ENCODE results near the gene SKAP1.
"Not testable (repeated sequence)": the region's sequence is repeated elsewhere in the genome, so short reads cannot be mapped to it uniquely, and the experiment has no call there.

The SKAP1 gene

GRCh38 chr17:48255759-48256158, 174.3 kb downstream of the SKAP1 start:
- H3K4me3 ChIP-seq (replicated peaks; ENCODE audit: low read depth, low read length): no peak overlapping the region
- no peak for DNase-seq (ENCODE audit: extremely low read depth, low read depth)
- no peak for TF ChIP-seq CTCF (IDR thresholded peaks at IDR 0.05; ENCODE audit: low read depth, low read length, missing control alignments)

GRCh38 chr17:48254896-48255295, 175.1 kb downstream of the SKAP1 start:
- H3K4me3 ChIP-seq (replicated peaks; ENCODE audit: low read depth, low read length): no peak overlapping the region
- DNase-seq (ENCODE audit: extremely low read depth, low read depth): no peak
- no peak for TF ChIP-seq CTCF (IDR thresholded peaks at IDR 0.05; ENCODE audit: low read depth, low read length, missing control alignments)

GRCh38 chr17:48253975-48254374, 176.0 kb downstream of the SKAP1 start:
- H3K4me3 ChIP-seq (replicated peaks; ENCODE audit: low read depth, low read length): no peak overlapping the region
- TF ChIP-seq CTCF (IDR thresholded peaks at IDR 0.05; ENCODE audit: low read depth, low read length, missing control alignments): no peak
- DNase-seq (ENCODE audit: extremely low read depth, low read depth): no peak

GRCh38 chr17:48251950-48252349, 178.1 kb downstream of the SKAP1 start:
- H3K4me3 ChIP-seq (replicated peaks; ENCODE audit: low read depth, low read length): no peak overlapping the region
- DNase-seq (ENCODE audit: extremely low read depth, low read depth): no peak
- no peak for TF ChIP-seq CTCF (IDR thresholded peaks at IDR 0.05; ENCODE audit: low read depth, low read length, missing control alignments)

GRCh38 chr17:48250949-48251348, 179.1 kb downstream of the SKAP1 start:
- TF ChIP-seq CTCF (IDR thresholded peaks at IDR 0.05; ENCODE audit: low read depth, low read length, missing control alignments): no peak
- no peak overlapping the region for H3K4me3 ChIP-seq (replicated peaks; ENCODE audit: low read depth, low read length)
- no peak for DNase-seq (ENCODE audit: extremely low read depth, low read depth)

GRCh38 chr17:48250059-48250458, 180.0 kb downstream of the SKAP1 start:
- not testable (repeated sequence) for H3K4me3 ChIP-seq (replicated peaks; ENCODE audit: low read depth, low read length); DNase-seq (ENCODE audit: extremely low read depth, low read depth)

- DNase-seq (ENCODE audit: extremely low read depth, low read depth): no peak
- no peak overlapping the region for H3K4me3 ChIP-seq (replicated peaks; ENCODE audit: low read depth, low read length)
- TF ChIP-seq CTCF (IDR thresholded peaks at IDR 0.05; ENCODE audit: low read depth, low read length, missing control alignments): no peak
These were observed 182.4 kb downstream of the SKAP1 start for GRCh38 chr17:48247603-48248002.

Measured in HFF-Myc (cell line).